ENCODE measurements around the gene GMPR.

DNA sequence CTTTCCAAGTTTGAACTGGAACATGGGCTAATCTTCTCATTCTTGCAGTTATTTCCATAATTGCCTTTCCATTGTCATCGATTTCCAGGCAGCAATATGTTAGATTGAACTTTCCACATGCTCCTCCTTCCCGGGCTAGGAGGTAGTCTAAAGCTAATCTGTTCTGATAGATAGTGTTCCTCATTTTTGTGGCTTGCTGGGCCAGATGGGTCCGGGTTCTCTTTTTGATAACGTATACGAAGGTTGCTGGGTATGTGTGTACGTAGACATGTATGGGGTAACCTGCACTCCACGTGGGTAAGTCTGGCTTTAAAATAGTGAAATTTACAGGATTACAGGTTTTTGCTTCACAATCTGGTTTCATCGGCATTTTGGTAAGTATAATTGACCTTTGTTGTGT, 14.0 kb upstream of the GMPR start:
- TF ChIP-seq, protein P1, sequence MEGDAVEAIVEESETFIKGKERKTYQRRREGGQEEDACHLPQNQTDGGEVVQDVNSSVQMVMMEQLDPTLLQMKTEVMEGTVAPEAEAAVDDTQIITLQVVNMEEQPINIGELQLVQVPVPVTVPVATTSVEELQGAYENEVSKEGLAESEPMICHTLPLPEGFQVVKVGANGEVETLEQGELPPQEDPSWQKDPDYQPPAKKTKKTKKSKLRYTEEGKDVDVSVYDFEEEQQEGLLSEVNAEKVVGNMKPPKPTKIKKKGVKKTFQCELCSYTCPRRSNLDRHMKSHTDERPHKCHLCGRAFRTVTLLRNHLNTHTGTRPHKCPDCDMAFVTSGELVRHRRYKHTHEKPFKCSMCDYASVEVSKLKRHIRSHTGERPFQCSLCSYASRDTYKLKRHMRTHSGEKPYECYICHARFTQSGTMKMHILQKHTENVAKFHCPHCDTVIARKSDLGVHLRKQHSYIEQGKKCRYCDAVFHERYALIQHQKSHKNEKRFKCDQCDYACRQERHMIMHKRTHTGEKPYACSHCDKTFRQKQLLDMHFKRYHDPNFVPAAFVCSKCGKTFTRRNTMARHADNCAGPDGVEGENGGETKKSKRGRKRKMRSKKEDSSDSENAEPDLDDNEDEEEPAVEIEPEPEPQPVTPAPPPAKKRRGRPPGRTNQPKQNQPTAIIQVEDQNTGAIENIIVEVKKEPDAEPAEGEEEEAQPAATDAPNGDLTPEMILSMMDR (IDR thresholded peaks at IDR 0.05), result no peak
- no peak for TF ChIP-seq POLR2A (IDR thresholded peaks at IDR 0.05)
- TF ChIP-seq EP300 (IDR thresholded peaks at IDR 0.05), result no peak
